Neural progenitor cell (in vitro differentiated cells): ENCODE data around the gene ZNF827. TPM values are rescaled to one million over a fixed set of nuclear protein-coding genes. Genes with fewer than 3 reads are reported as not detected.

ENCODE experiments used
- DNase-seq: peaks from one replicate; pipeline ENCODE4 v3.0.0-alpha.2; 2016; ENCODE audit warnings: low spot score
- H2AFZ ChIP-seq: fragments of 200-600 bp; sonication (generic); replicated peaks from 2 replicates; pipeline ENCODE4 v1.6.1; 2016; ENCODE audit warnings: antibody characterized with exemption
- H3F3A ChIP-seq: fragments of 200-600 bp; sonication (generic); 2 replicates; pipeline ENCODE4 v1.6.1; 2016; ENCODE audit warnings: antibody characterized with exemption, low read depth
- H3K27ac ChIP-seq: fragments of 200-600 bp; sonication (generic); 2 replicates; pipeline ENCODE4 v1.5.1; 2016; ENCODE audit warnings: mild to moderate bottlenecking
- H3K27me3 ChIP-seq: fragments of 200-600 bp; sonication (generic); 2 replicates; pipeline ENCODE4 v1.6.1; 2016; ENCODE audit warnings: mild to moderate bottlenecking, moderate library complexity
- H3K36me3 ChIP-seq: fragments of 200-600 bp; sonication (generic); 2 replicates; pipeline ENCODE4 v1.5.1; 2016
- H3K4me1 ChIP-seq: fragments of 200-600 bp; sonication (generic); 2 replicates; pipeline ENCODE4 v1.6.1; 2016; ENCODE audit warnings: mixed run types
- H3K4me2 ChIP-seq: fragments of 200-600 bp; sonication (generic); 2 replicates; pipeline ENCODE4 v1.6.1; 2016
- H3K4me3 ChIP-seq: fragments of 200-600 bp; sonication (generic); 2 replicates; pipeline ENCODE4 v1.5.1; 2016
- H3K79me2 ChIP-seq: fragments of 200-600 bp; sonication (generic); 2 replicates; pipeline ENCODE4 v1.6.1; 2016; ENCODE audit warnings: low read depth
- H3K9ac ChIP-seq: fragments of 200-600 bp; sonication (generic); 2 replicates; pipeline ENCODE4 v1.6.1; 2016
- H3K9me3 ChIP-seq: fragments of 200-600 bp; sonication (generic); 2 replicates; pipeline ENCODE4 v1.5.1; 2016; ENCODE audit warnings: low read depth
- H4K20me1 ChIP-seq: fragments of 200-600 bp; sonication (generic); 2 replicates; pipeline ENCODE4 v1.6.1; 2016; ENCODE audit warnings: low read depth
- H3K27ac Mint-ChIP-seq: 3 replicates; pipeline ENCODE4 v1.8.0; 2021; ENCODE audit warnings: mixed read lengths
- H3K27me3 Mint-ChIP-seq: 2 replicates; pipeline ENCODE4 v1.8.0; 2022; ENCODE audit warnings: low read depth, mild to moderate bottlenecking, inconsistent platforms, moderate library complexity, mixed read lengths; ENCODE audit not compliant: insufficient read depth
- H3K36me3 Mint-ChIP-seq: 3 replicates; pipeline ENCODE4 v1.8.0; 2021; ENCODE audit warnings: mixed read lengths
- H3K4me1 Mint-ChIP-seq: 3 replicates; pipeline ENCODE4 v1.8.0; 2021; ENCODE audit warnings: mixed read lengths
- H3K4me3 Mint-ChIP-seq: 3 replicates; pipeline ENCODE4 v1.8.0; 2021; ENCODE audit warnings: mild to moderate bottlenecking, moderate library complexity, mixed read lengths
- H3K9me3 Mint-ChIP-seq: 3 replicates; pipeline ENCODE4 v1.8.0; 2020; ENCODE audit warnings: mixed read lengths
- CTCF ChIP-seq: fragments of 200-600 bp; sonication (generic); IDR thresholded peaks from 2 replicates; pipeline ENCODE4 v1.5.1; 2017; ENCODE audit warnings: antibody characterized with exemption, mild to moderate bottlenecking
- EZH2 ChIP-seq: fragments of 200-600 bp; sonication (generic); IDR thresholded peaks from 2 replicates; pipeline ENCODE4 v1.6.1; 2017; ENCODE audit warnings: antibody characterized with exemption, mild to moderate bottlenecking, moderate library complexity
- EZH2phosphoT487 ChIP-seq: fragments of 200-600 bp; sonication (generic); IDR thresholded peaks from 2 replicates; pipeline ENCODE4 v1.6.1; 2017; ENCODE audit warnings: antibody characterized with exemption
- total RNA-seq: library from RNA; depleted of rRNA; stranded (reverse); fragments of >200 nt; gene quantifications from 2 replicates; pipeline ENCODE4 v1.2.3, GENCODE V29; 2015; ENCODE audit warnings: low replicate concordance

ZNF827 gene
- total RNA-seq, 1 donor from 2014 or later = 7.7 TPM

- H3K27me3 ChIP-seq = peaks cover 8% of the 10 kb centered on the region
- Mint-ChIP-seq H3K4me3 (no peak overlapping the region), H3K9me3 (peaks cover 12% of the 10 kb centered on the region), H3K27ac (no peak overlapping the region), H3K4me1 (peaks cover 29% of the 10 kb centered on the region), H3K27me3 (no peaks in the 10 kb centered on the region), H3K36me3 (peaks cover 28% of the 10 kb centered on the region)
- no peaks in the 10 kb centered on the region for H3K36me3 ChIP-seq
- H3K4me2 ChIP-seq = no peak overlapping the region
- no peak overlapping the region for H3K4me3 ChIP-seq
- H3K79me2 ChIP-seq = peaks cover 91% of the 10 kb centered on the region
- H3K9ac ChIP-seq = no peak overlapping the region
- H4K20me1 ChIP-seq = peaks cover 71% of the 10 kb centered on the region
- peaks cover 2% of the 10 kb centered on the region for H3F3A ChIP-seq
- H3K27ac ChIP-seq = no peak overlapping the region
- no peak for DNase-seq
- H3K4me1 ChIP-seq = no peaks in the 10 kb centered on the region
- TF ChIP-seq CTCF = no peak
- TF ChIP-seq EZH2phosphoT487 = no peak
- no peak for TF ChIP-seq EZH2
- no peak overlapping the region for H2AFZ ChIP-seq
- no peaks in the 10 kb centered on the region for H3K9me3 ChIP-seq
These were observed 8.0 kb downstream of the ZNF827 start for GRCh38 chr4:145930592-145930991.

- Histone ChIP-seq H3K9me3 (no peaks in the 10 kb centered on the region), H3K4me3 (no peak overlapping the region), H3K27ac (no peak overlapping the region), H4K20me1 (peaks cover 61% of the 10 kb centered on the region), H3K79me2 (peaks cover 91% of the 10 kb centered on the region), H3K9ac (no peak overlapping the region), H3K4me1 (no peaks in the 10 kb centered on the region), H3K4me2 (no peak overlapping the region), H3F3A (no peaks in the 10 kb centered on the region), H3K27me3 (no peaks in the 10 kb centered on the region), H2AFZ (no peak overlapping the region), H3K36me3 (no peaks in the 10 kb centered on the region)
- H3K27ac Mint-ChIP-seq = no peak overlapping the region
- H3K4me1 Mint-ChIP-seq = peaks cover 19% of the 10 kb centered on the region
- no peak overlapping the region for H3K4me3 Mint-ChIP-seq
- no peaks in the 10 kb centered on the region for H3K27me3 Mint-ChIP-seq
- TF ChIP-seq EZH2phosphoT487 (no peak), EZH2 (no peak), CTCF (no peak)
- DNase-seq = no peak
- H3K9me3 Mint-ChIP-seq = peaks cover 21% of the 10 kb centered on the region
- peaks cover 38% of the 10 kb centered on the region for H3K36me3 Mint-ChIP-seq
These were observed 9.0 kb downstream of the ZNF827 start for GRCh38 chr4:145929415-145930178.

GRCh38 chr4:145928748-145929147, 9.9 kb downstream of the ZNF827 start:
- Mint-ChIP-seq H3K9me3 (peaks cover 28% of the 10 kb centered on the region), H3K4me1 (peaks cover 17% of the 10 kb centered on the region), H3K36me3 (peaks cover 45% of the 10 kb centered on the region), H3K27me3 (no peaks in the 10 kb centered on the region), H3K4me3 (no peak overlapping the region), H3K27ac (no peak overlapping the region)
- DNase-seq = no peak
- H4K20me1 ChIP-seq = peaks cover 52% of the 10 kb centered on the region
- no peaks in the 10 kb centered on the region for H3K9me3 ChIP-seq
- H3K27me3 ChIP-seq = no peaks in the 10 kb centered on the region
- no peak overlapping the region for H3K4me3 ChIP-seq
- H3K27ac ChIP-seq = no peak overlapping the region
- no peak overlapping the region for H2AFZ ChIP-seq
- no peak overlapping the region for H3K9ac ChIP-seq
- no peak for TF ChIP-seq CTCF
- no peak for TF ChIP-seq EZH2
- H3K4me1 ChIP-seq = no peaks in the 10 kb centered on the region
- H3K79me2 ChIP-seq = peaks cover 90% of the 10 kb centered on the region
- no peaks in the 10 kb centered on the region for H3F3A ChIP-seq
- no peaks in the 10 kb centered on the region for H3K36me3 ChIP-seq
- no peak overlapping the region for H3K4me2 ChIP-seq
